ENCODE results near the gene ZNF358.

ZNF358 gene

GRCh38 chr19:7519361-7520130, 3.6 kb downstream of the ZNF358 start:
- no peak overlapping the region for H3K27ac ChIP-seq
- no peak for DNase-seq (ENCODE audit: low read depth, low spot score)

GRCh38 chr19:7520131-7521051, 4.5 kb downstream of the ZNF358 start:
- no peak for DNase-seq (ENCODE audit: low read depth, low spot score)
- H3K27ac ChIP-seq: no peak overlapping the region

DNA sequence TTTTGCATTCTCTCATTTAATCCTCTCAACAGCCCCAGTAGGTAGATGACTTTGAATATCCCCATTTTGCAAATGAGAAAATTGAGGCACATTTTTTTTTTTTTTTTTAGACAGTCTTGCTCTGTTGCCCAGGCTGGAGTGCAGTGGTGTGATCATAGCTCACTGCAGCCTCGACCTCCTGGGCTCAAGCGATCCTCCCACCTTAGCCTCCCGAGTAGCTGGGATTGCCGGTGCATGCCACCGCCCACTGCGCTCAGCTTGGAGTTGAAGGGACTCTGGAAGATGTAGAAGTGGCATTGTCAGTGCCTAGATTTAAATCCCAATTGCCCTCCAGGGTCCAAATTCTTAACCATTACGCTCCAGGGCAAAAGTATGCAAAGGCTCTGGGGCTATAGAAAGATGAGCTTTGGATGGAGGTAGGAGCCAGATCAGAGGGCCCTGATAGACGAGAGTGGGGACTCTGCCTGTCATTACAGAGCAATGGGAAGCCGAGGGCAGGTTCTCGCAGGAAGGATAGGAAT, 5.7 kb downstream of the ZNF358 start:
- H3K27ac ChIP-seq: no peak overlapping the region
- DNase-seq (ENCODE audit: low read depth, low spot score): no peak

- no peak within 1 kb of the TSS for H3K27ac ChIP-seq
- peak; percentile 66 for DNase-seq (ENCODE audit: low read depth, low spot score)
Measured at GRCh38 chr19:7522072-7522922, 6.4 kb downstream of the ZNF358 start, which contains the start of gene MCOLN1. TSS of gene MCOLN1 (plus strand) at chr19:7522624. CDS start at chr19:7522751, 127 bp downstream.

DNA sequence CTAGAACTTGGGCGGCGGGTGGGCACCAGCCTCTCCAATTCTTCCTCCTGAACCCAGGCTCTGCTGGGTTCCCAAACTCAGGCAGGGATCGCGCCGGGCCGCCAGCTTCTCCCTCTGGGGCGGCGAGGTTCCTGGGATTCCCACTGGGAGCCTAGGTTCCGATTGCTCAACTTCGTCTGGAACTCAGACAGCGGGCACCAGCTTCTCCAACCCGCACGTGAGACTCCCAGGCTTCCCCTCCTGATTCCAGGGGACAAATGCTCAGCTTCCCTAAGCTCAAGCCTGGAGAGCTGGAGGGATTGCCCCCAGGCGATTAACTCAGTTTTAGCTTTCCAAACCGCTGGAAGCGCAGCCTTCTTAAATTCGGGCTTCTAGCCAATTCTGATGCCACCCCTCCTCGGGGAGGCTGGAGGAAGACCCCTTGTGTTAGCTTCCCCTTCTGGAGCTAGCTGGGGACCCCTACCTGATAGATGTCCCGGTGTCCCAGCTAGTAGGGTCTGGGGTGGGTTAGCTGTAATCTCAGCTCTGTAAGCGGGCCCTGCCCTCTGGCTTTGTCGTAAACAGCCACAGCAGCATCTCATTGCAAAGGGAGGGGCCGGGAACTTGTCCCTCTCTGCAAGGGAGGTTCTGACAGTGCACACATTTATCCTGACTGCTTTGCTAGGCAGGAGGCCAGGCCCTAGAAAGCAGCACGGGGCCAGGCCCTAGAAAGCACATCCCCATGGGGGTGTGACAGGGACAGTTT, 7.2 kb downstream of the ZNF358 start:
- H3K27ac ChIP-seq: no peak overlapping the region
- DNase-seq (ENCODE audit: low read depth, low spot score): no peak

DNA sequence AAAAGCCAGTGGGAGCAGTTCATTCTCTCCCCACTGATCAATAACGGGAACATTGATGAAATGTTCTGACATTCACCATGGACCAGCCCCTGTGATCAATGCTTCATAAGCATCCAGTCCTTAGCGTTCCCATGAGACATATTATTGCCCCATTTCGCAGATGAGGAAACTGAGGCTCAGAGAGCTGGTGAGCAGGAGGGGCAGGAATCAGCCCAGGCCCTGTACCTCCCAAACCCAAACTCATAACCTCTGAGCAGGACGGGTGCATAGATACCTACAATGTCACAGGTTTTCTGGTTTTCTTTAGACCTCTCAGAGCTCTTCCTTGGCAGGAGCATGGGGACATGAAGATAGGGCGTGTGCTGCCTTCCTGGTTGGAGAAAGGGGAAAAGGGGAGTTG, 8.6 kb downstream of the ZNF358 start:
- H3K27ac ChIP-seq: no peak overlapping the region
- DNase-seq (ENCODE audit: low read depth, low spot score): no peak

GRCh38 chr19:7524992-7525739, 9.3 kb downstream of the ZNF358 start:
- no peak overlapping the region for H3K27ac ChIP-seq
- no peak for DNase-seq (ENCODE audit: low read depth, low spot score)

DNA sequence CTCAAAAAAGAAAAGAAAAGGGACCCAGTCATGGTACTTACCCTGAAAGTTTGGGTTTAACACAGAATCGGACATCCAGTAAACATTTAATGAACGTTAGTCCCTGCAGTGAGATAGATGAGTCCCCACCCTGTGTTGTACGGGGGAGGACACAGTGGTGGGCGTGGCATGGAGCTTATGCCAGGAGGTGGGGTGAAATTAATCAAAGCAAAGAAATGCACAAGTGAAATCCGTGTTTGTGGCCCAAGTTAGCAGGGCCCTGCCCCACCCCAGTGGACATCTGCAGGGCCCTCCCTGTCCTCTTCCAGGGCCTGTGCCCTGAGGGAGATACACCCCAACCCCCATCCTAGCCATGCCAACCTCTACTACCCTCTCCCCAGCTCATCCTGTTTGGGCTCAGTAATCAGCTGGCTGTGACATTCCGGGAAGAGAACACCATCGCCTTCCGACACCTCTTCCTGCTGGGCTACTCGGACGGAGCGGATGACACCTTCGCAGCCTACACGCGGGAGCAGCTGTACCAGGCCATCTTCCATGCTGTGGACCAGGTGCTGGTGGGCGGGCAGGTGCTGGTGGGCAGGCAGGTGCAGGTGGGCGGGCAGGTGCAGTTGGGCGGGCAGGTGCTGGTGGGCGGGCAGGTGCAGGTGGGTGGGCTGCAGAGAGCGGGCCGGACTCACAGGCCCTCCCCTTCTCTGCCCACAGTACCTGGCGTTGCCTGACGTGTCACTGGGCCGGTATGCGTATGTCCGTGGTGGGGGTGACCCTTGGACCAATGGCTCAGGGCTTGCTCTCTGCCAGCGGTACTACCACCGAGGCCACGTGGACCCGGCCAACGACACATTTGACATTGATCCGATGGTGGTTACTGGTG, 10.4 kb downstream of the ZNF358 start:
- DNase-seq (ENCODE audit: low read depth, low spot score): no peak
- no peak overlapping the region for H3K27ac ChIP-seq

DNA sequence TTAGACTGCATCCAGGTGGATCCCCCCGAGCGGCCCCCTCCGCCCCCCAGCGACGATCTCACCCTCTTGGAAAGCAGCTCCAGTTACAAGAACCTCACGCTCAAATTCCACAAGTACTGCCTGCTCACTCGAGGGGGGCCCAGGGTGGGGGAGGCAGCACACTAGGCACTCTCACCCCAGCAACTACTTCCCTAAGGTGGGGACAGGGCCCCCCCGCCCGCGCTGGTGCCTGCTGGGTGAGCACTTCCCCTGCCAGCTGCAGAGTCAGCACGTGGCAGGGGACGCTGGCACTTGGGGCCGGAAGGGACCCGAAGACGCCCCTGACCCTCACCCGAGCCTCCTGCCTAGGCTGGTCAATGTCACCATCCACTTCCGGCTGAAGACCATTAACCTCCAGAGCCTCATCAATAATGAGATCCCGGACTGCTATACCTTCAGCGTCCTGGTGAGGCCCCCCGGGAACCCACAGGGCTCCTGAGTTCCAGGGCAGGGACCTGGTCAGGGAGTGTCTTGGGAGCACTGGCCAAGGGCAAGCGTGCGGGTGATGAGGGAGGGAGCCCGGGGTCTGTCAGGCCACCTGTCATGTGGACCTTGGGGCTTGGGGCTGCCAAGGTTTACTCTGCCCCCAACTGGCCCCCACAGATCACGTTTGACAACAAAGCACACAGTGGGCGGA, 11.8 kb downstream of the ZNF358 start:
- DNase-seq (ENCODE audit: low read depth, low spot score): no peak
- no peak overlapping the region for H3K27ac ChIP-seq

DNA sequence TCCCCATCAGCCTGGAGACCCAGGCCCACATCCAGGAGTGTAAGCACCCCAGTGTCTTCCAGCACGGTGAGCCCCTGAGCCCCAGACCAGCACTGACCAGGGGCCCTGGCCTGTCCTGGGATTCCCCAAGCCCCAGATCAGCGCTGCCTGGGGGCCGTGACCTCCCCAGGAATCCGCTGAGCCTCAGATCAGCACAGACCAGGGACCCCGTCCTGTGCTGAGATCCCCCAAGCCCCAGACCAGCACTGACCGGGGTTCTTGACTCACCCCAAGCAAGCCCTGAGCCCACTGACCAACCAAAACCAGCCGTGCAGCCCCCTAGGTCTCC, 12.3 kb downstream of the ZNF358 start:
- no peak overlapping the region for H3K27ac ChIP-seq
- no peak for DNase-seq (ENCODE audit: low read depth, low spot score)

GRCh38 chr19:7528522-7529245, 12.8 kb downstream of the ZNF358 start:
- H3K27ac ChIP-seq: no peak overlapping the region
- no peak for DNase-seq (ENCODE audit: low read depth, low spot score)

GRCh38 chr19:7529246-7529600, 13.3 kb downstream of the ZNF358 start:
- H3K27ac ChIP-seq: no peak overlapping the region
- no peak for DNase-seq (ENCODE audit: low read depth, low spot score)

- no peak overlapping the region for H3K27ac ChIP-seq
- no peak for DNase-seq (ENCODE audit: low read depth, low spot score)
Measured at GRCh38 chr19:7529610-7530490, 13.9 kb downstream of the ZNF358 start.

- peak overlapping the region; percentile 65 for H3K27ac ChIP-seq
- DNase-seq (ENCODE audit: low read depth, low spot score): no peak
Measured at GRCh38 chr19:7533281-7533885, 17.5 kb downstream of the ZNF358 start.

GRCh38 chr19:7533925-7534480, 18.1 kb downstream of the ZNF358 start:
- DNase-seq (ENCODE audit: low read depth, low spot score): peak; percentile 34
- peak overlapping the region; percentile 65 for H3K27ac ChIP-seq
